Measurements from ENCODE around the gene DPP6.

The DPP6 gene

DNA sequence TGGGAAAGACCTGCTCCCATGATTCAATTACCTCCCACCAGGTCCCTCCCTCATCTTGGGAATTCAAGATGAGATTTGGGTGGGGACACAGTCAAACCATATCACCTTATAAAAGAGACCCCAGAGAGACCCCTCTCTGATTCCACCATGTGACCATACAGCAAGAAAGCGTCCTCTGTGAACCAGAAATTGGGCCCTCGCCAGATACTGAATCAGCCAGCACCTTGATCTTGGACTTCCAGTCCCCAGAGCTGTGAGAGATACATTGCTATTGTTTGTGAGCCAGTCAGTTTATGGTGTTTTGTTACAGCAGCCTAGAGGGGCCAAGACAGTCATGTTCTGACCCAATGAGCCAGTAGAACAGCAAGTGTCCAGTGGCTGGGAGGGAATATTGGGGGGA, 718.2 kb downstream of the DPP6 start:
- no peak for DNase-seq (ENCODE audit: low read depth)

DNA sequence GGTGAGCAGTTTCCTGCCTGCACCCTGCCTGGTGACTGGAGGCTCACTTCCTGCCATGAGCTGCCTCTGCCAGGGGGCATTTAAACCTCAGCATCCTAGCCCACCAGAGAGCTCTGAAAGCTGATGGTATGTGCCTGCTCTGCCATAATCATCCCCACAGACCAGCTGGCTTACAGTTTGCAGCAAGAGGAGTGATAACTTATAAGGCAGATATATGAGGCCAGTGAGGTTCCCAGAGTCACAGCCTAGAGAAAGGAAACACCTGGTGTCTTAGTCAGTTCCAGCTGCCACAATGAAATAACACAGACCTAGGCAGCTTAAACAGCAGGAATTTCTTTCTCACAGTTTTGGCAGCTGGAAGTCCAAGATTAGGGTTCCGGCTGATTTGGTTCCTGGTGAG, 718.8 kb downstream of the DPP6 start:
- DNase-seq (ENCODE audit: low read depth), result no peak

DNA sequence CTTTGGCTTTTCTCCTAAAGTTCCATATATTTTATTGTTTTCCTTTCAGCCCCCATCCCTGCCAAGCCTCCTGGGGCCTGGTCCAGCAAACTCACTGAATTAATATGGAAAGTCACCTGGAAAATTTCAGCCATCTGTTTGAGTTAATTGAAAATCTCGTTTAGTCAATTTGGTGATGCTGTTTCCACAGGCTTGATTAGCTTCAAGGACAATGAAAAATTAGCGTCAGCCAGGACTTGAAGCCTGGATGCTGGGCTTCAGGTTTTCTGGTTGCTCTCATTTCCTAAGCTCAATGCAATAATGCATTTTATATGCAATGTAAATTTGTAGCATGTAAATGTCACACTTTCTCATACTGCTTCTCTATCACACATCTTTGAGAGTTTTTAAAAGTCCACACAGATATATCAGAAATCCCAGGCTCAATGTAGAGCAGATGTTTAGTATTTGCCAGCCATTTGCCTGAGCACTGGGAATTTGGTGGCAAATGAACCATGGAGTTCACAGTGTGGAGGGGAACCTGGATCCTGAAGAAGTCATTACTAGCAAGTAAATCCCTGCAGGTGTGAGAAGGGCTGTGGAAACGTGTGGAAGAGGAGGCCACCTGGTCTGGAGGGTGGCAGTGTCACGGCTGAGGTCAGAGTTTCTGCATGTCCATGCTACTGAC, 722.2 kb downstream of the DPP6 start:
- DNase-seq (ENCODE audit: low read depth), result no peak

DNA sequence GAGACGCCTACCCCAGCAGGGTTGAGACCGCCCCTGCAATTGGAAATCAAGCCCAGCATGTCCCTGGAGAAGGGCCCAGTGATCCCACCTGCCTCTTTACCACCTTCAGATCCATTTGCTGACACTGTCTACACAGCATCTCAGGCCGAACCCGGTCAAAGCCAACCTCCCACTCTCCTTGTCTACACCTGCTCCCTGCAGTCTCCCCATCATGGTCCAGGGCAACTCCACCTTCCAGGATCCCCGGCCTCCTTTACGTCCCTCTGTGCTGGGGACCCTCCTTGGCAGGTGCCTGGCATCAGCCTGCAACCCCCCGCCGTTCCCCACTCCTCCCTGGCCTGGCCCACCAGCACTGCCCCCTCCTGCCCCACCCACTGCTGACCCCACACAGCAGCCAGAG, 723.5 kb downstream of the DPP6 start:
- no peak for DNase-seq (ENCODE audit: low read depth)

DNA sequence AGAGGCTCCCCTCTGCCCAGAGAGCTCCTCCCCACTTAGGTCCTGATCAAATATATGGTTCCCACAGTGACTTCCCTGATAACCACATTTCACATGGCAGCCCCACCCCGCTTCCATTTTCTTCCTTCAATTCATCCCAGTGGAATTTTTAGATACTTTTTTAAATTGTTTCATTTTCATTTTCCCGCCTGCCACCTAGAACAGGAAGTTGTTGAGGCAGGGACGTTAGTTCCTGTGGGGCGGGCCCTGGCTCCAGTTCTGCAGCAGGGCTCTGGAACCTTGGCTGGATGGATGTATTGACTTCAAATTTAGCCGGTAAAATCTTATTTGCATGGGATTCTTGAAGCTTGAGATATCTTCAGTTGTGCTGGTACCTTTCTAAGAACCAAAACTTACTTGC, 724.2 kb downstream of the DPP6 start:
- no peak for DNase-seq (ENCODE audit: low read depth)

DNA sequence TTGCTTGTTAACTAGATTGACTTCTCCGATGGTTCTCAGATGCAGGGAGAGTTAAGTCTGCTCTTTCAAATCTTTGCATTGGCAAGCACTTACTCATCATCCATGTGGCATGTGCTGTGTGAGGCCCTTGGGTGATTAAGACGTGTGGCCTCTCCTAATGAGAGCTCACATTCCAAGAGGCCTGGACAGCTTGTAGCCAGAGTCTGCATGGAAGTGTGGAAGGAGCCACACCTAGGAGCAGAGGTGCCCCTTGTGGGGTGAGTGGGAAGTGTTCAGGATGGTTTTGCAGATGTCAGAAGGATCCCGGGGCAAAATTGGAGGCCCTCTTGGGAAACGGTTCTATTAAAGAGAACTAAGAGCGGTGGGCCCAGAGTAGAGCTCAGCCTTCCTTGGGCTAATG, 724.8 kb downstream of the DPP6 start:
- no peak for DNase-seq (ENCODE audit: low read depth)

DNA sequence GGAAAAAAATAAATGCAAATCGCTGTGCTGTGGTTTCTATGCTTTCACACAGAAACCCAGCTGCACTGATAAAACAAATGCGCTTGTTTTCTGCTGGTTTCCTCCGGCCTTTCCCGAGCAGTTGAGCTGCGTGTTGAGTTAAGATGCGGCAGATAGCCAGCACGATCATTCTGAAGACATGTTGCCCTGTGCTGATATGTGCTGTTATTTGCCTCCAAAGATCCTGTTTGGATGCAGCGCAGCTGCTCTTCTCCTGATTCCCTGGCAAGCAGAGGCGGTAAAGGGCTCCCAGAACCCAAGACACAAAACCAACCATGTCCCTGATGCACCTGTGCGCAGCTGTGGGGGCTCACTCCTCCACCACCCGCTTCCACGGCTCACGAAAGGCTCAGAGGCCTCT, 725.3 kb downstream of the DPP6 start:
- DNase-seq (ENCODE audit: low read depth), result no peak

DNA sequence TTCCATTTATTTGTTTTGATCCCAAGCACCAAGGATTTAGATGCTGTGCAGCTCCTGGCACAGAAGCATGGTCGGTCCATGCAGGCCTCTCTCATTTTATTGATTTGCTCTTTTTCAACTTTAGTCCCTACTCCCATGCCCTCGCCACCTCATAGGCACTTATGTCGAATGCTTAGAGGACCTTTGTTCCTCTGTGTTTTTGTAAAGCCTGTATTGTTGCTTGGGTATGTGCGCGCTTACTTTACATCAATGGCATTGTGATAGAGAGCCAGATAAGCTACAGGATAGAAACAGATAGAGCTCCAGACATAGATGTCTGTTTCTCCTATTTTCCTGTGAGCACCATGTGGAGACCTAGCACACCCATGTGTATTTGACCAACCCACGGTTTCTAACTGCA, 725.7 kb downstream of the DPP6 start:
- DNase-seq (ENCODE audit: low read depth), result no peak

DNA sequence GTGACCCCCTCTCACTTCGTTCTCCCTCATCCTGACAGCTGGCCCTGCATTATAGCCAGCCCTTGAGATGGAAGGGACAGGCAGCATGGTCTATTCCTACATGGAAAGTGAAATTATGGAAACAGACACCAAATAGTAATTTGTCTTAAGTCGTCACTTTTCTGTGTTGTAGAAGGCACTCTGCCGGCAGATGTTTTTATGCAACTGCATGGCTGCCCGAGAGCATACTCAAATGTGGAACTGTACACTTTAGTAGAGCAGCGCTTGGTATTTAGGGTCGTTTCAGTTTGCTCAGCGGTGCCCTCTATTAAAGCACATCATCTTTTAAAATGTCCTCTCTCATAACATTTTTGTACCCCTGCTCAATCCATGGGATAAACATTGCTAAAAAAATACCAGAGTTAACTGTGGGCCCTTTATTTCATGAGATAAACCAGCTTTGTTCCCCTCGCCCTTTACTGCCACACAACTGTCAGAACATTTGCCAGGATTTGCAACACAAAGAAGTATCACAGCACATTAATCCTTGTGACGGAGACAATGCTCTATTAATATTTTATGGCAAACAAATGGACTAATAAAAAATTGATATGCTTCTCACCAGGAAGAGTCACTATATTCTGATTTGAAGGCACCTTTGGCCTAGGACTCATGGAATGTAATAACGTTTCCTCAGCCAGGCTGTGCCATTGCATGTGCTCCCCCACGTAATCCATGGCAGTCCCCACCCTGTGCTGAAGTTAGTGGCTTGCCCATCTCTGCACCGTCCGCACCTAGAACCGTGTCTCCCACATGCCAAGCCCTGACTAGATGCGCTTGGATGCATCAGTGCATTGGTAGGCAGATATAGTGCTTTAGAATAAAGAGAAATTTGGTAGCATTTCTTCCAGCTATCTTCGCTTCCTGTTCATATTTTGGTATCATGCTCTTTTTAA, 729.4 kb downstream of the DPP6 start:
- DNase-seq (ENCODE audit: low read depth), result no peak

DNA sequence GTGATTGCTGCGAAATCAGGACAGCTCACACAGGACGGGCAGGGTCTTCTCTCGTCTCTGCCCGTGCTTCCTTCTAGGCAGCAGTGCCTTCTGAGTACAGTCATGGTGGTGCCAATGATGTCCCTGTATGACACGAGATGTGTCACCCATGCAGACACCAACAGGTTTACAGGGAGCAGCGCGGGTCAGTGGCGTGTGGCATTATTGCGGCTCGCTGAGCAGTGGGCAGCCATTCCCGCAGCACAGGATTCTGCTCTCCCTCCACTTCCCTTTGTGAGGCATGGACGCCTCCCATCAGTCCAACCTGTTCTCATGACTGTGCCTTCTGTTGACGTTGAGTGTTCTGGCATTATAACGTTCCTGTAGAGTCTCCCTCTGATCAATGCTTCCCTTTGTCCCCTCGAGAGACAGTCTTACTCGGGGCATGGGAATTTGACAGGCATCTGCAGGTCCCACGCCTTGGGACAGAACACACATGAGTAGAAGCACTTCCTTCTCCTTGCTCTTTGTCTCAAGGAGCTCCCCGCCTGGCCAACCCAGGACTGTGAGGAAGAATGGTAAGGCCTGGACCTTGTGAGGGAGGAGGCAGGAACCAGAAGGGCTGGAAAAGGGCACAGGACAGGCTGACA, 731.2 kb downstream of the DPP6 start:
- no peak for DNase-seq (ENCODE audit: low read depth)

DNA sequence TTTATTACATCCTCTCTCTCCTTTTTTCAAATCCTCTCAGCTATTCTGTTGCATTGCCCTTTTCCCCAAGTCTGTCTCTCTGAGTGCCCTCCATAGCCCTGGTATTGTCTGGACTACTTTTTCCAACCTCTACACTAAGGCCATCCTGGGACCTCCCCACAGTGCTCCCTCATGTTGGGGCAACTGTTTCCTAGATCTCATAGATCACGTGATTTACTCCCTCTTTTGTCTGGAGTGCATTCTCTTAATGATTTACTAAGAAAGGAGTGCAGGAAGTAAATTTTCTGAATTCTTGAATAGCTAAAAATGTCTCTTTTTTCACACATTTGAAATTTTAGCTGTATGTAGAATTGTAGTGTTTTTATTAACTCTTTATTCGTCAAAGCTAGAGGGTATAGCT, 733.7 kb downstream of the DPP6 start:
- no peak for DNase-seq (ENCODE audit: low read depth)

DNA sequence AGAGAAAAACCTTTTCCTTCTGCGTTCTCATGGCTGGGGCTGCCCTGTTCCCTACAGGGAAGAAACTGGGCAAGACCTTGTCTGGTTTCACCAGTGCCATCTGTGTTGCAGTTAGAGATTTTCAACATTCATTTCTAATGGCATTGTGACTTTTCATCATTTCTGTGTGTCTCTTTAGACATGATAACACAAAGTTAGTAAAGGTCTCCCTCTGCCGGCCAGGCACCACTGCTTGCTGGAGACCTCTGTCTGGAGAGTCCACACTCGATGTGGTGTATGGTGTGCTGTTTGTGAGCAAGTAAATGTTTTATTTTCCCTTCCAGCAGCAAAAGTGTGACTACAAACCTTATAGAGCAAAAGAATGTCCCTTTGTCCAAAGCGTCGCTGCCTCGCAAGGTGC, 737.2 kb downstream of the DPP6 start:
- no peak for DNase-seq (ENCODE audit: low read depth)

DNA sequence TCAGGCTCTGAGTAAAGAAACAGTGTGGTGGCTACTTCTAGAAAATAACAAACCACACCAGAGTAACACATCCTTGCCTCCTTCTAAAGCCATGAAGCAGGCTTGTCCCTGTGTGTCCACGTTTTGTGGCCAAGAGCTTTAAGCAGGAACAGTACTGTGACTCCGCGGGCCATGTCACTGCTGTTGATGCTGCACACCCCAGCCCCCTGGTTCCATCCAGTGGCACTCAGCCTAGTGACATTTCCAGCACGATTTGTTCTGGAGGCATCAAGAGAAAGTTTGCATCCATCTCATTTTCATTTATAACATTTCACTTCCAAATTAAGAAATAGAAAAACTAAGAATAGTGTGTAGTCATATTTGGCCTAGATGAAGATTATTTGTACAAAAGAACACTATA, 739.4 kb downstream of the DPP6 start:
- DNase-seq (ENCODE audit: low read depth), result no peak

DNA sequence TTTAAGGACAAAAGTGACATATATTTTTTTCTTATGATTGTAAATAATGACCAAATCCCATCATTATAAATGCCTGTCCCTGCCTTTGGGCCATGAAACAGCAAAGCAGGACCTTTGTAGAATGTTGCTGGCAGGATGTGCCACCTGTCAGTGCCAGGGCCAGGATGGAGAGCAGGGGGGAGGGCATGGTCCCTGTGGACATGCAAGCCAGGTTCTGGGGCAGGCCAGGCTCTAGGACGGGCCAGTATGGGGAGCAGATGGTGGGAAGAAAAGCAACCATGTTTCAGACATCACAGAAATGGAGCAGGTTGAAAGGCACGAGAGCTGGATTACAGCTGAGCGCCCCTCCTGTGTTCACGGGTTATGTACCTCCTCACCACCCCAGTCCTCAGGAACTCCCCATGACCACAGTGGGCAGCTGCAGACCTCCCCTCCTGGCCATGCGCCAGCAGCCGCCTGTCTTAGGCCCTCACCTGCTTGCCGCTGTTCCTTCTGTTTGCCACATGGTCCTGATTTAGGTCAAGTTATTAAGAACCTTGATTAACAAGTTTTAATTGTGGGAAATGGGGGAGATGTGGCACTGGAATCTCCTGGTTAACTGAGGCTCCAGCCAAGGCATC, 740.3 kb downstream of the DPP6 start:
- no peak for DNase-seq (ENCODE audit: low read depth)

DNA sequence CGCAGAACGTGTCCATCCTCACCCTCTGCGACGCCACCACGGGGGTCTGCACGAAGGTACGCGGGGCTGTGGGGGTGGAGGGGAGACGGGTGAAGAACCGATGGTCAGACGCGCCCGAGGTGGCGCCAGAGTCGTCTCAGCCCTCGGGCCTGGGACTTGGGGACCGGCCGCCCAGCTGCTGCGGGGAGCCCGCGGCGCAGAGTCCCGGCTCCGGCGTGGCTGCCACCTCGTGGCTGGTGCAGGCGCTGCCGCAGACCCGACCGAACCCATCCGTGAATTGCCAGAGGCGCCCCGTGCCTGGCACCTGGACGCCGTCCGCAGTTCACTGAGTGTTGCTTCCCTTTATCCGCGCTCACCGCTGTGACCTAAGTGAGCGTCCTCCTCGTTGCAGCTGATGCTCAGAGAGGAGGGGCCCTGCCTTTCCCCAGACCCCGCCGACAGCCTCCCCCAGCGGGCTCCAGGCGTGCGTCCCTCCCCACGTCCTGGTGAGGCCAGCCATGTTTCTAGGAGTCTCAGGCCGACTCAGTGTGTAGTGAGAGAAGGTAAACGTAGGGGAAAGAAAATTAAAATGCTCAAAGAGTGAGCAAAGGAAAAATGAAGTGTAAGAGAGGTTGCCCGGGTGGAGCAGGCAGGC, 742.1 kb downstream of the DPP6 start:
- DNase-seq (ENCODE audit: low read depth), result no peak

DNA sequence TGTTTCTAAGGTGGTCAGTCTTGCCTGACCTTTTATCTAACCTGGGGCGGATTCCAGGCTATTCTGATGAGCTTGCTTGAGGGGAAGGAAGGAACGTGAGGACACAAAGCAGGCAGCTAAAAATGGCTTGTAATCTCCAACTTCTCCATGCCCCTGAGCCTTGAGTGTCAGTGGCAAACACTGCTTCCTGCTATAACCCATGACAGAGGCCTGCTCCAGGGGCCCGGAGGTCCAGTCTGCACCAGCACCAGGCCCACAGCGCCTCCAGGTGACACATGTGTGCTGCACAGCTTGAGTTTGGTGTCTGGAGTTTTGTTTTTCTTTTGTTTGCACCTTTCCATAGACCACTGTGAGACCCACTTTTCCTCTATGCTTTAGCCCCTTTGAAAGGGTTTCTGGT, 742.8 kb downstream of the DPP6 start:
- DNase-seq (ENCODE audit: low read depth), result no peak

DNA sequence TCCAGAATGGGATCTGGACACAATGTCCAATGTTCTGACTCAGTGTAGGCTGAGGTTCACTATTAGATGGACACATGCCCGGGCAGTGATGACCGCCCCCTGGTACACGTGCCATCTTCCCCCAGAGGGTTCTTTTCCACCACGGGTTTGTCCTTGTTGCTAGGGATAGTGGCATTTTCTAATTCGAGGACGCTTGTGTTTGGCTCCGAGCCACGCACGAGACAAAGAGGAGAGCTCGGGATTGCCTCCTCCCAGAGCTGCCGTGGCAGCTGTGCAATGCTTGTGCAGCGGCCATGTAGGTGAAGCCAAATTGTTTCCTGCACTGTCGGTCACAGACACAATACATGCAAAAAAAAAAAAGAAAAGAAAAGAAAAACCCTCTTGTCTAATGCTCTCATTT, 743.2 kb downstream of the DPP6 start:
- no peak for DNase-seq (ENCODE audit: low read depth)

DNA sequence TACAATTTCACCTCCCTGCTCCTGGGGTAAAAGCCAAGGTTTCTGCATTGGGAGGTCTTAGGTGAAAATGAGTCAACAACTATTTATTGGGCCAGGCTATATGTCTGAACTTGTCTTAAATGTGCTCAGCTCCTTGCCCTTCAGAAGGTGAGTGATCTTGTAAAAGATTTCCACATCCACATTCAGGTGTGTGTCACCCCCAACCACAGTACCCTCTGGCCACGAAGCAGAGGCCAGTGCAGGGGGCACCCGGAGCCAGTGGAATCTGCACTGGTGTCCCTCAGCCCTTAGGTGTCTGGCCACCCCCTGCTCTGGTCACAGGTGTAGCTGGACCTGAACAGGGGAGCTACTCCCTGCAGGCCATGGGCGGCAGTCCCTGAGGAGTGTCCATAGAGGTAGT, 752.3 kb downstream of the DPP6 start:
- DNase-seq (ENCODE audit: low read depth), result no peak

DNA sequence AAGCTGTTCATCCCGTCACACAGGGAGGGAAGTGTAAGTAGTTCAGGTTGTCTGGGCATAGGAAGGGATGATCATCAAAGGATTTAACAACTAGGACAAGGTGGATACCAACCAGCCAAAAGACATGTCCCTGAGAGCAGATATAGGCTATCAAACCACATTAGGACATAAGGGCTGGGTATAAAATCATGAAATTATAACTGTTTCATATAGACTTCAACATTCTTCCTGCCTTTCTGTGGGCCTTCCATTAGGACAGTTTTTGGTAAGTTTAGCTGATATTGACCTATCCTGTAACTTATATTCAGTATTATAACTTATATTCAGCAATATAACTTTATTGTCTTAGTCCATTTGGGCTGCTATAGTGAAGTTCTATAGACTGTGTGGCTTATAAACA, 759.8 kb downstream of the DPP6 start:
- DNase-seq (ENCODE audit: low read depth), result no peak

DNA sequence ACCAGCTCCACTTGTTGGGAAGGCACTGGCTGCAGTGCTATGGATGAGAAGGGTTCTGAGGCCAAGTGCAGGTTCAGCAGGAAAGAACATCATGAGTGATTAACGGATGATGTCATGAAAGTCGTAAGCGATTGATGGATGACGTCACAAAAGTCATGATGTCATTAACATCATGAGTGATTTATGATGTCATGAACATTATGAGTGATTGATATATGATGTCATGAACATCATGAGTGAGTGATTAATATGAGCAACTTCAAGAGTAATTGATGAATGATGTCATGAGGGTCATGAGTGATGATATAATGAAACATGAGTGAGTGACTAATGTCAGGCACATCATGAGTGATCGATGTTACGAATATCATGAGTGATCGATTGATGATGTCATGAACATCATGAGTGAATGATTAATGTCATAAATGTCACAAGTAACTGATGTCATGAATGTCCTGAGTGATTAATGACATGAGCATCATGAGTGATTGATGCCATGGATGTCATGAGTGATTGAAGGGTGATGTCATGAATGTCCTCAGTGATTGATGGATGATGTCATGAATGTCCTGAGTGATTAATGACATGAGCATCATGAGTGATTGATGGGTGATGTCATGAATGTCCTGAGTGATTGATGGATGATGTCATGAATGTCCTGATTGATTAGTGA, 765.2 kb downstream of the DPP6 start:
- DNase-seq (ENCODE audit: low read depth), result no peak

DNA sequence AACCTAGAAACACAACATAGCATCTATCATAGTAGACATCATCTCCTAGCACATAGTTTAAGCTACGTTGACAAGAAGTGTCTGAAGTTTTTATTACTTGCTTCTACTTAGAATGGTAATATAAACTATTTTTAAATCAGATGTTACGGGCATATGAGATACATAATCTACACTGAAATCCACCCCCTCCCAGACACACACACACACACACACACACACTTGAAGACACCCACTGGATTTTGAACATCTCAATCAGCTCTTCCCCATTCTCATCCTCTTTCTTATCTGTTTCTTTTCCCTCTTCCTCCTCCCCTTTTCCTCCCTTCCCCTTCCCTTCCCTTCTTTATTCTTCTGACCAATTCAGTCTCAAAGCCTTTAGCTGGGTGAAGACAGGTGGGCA, 774.8 kb downstream of the DPP6 start:
- DNase-seq (ENCODE audit: low read depth), result no peak

Measured in stimulated activated CD8-positive, alpha-beta memory T cell treated with anti-CD3 and anti-CD28 coated beads, Interleukin-12 subunit alpha, Interleukin-12 subunit beta, amount 100 ng/mL, for 4 hours (primary cell).